Measurements from ENCODE around the gene HHEX. TPM values are rescaled to one million over a fixed set of nuclear protein-coding genes. Genes with fewer than 3 reads are reported as not detected.
"Not testable (repeated sequence)": the region's sequence is repeated elsewhere in the genome, so short reads cannot be mapped to it uniquely, and the experiment has no call there.

HHEX gene
- total RNA-seq, 1 donor from 2014 or later, result 1.2 TPM

DNA sequence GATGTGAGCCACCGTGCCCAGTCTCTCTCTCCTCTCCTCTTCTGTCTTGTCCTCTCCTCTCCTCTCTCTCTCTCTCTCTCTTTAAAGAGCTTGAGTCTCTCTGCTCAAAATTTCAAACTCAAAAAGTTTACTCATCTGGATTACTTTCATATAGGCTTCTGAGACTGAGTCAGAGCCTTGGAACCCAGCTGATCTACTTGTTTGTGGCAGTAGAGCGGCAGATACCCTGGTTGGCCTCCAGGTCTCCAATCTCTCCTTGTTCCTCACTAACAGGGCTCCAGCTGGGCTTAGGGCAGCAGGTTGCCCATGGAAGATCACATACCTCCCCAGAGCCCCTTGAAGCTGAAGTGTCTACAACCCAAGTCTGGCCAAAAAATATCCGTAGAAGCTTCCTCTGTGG lies 51.0 kb downstream of the HHEX start:
- Mint-ChIP-seq H3K36me3 (ENCODE audit: unreplicated experiment) (no peaks in the 10 kb centered on the region), H3K4me1 (ENCODE audit: unreplicated experiment) (no peaks in the 10 kb centered on the region), H3K4me3 (ENCODE audit: unreplicated experiment) (no peak overlapping the region), H3K27ac (ENCODE audit: unreplicated experiment) (no peak overlapping the region), H3K27me3 (ENCODE audit: unreplicated experiment) (peaks cover 42% of the 10 kb centered on the region), H3K9me3 (ENCODE audit: unreplicated experiment) (no peaks in the 10 kb centered on the region)
- DNase-seq (ENCODE audit: extremely low spot score, unreplicated experiment), result no peak
- TF ChIP-seq, protein P1, sequence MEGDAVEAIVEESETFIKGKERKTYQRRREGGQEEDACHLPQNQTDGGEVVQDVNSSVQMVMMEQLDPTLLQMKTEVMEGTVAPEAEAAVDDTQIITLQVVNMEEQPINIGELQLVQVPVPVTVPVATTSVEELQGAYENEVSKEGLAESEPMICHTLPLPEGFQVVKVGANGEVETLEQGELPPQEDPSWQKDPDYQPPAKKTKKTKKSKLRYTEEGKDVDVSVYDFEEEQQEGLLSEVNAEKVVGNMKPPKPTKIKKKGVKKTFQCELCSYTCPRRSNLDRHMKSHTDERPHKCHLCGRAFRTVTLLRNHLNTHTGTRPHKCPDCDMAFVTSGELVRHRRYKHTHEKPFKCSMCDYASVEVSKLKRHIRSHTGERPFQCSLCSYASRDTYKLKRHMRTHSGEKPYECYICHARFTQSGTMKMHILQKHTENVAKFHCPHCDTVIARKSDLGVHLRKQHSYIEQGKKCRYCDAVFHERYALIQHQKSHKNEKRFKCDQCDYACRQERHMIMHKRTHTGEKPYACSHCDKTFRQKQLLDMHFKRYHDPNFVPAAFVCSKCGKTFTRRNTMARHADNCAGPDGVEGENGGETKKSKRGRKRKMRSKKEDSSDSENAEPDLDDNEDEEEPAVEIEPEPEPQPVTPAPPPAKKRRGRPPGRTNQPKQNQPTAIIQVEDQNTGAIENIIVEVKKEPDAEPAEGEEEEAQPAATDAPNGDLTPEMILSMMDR (IDR thresholded peaks at IDR 0.05), result no peak

DNA sequence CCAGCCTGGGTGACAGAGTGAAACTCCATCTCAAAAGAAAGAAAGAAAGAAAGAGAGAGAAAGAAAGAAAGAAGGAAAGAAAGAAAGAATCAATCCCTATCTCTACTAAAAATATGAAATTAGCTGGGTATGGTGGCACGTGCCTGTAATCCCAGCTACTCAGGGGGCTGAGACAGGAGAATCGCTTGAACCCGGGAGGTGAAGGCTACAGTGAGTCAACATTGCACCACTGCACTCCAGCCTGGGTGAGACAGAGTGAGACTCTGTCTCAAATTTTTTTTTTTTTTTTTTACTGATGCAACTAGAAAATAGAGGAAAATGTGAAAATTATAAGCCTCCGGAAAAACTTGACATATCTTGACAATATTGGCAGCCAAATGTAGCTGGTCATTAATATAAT lies 52.0 kb downstream of the HHEX start:
- H3K9me3 Mint-ChIP-seq (ENCODE audit: unreplicated experiment); H3K27ac Mint-ChIP-seq (ENCODE audit: unreplicated experiment); H3K4me1 Mint-ChIP-seq (ENCODE audit: unreplicated experiment); H3K4me3 Mint-ChIP-seq (ENCODE audit: unreplicated experiment); DNase-seq (ENCODE audit: extremely low spot score, unreplicated experiment); H3K36me3 Mint-ChIP-seq (ENCODE audit: unreplicated experiment): not testable (repeated sequence)
- H3K27me3 Mint-ChIP-seq (ENCODE audit: unreplicated experiment), result peaks cover 36% of the 10 kb centered on the region

DNA sequence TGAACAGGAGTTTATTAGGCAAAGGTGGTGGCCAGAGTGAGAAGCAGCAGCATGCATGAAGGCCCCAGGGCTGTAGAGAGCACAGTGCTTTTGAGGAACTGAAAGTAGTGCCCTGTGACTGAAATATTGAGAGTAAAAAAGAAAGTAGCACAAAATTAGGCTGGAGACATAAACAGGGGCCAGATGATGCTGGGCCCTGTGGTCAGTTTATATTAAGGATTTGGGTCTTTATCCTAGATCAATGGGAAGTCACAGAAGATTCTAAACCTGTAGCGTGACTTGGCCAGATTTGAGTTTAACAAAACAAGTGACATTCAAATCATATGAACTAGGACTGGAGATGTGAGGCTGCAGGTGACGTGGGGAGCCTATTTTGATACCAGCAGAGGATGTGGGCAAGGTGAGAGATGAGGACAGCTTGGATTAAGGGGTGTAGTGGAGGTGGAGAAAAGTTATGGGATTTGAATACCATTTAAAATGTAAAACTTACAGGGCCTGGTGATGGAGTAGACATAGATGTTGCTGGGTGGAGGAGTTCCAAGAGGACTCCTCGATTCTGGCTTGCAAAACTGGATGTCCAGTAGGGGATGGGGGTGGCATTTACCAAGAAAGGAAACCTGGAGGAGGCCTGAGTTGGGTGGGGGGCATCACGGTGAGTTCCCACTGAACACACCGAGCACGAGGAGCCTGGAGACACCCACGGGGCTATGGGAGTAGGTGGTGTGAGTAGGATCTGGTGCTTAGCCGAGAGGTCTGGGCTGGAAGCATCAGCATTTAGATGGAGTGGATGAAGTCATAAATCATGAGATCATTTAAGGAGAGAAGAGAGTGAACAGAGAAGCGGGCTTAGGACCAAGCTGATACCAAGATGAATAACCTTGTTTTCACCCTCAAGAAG lies 52.8 kb downstream of the HHEX start:
- H3K27ac Mint-ChIP-seq (ENCODE audit: unreplicated experiment), result no peak overlapping the region
- H3K36me3 Mint-ChIP-seq (ENCODE audit: unreplicated experiment), result no peaks in the 10 kb centered on the region
- DNase-seq (ENCODE audit: extremely low spot score, unreplicated experiment), result no peak
- no peaks in the 10 kb centered on the region for H3K4me1 Mint-ChIP-seq (ENCODE audit: unreplicated experiment)
- TF ChIP-seq, protein P1 (IDR thresholded peaks at IDR 0.05), result no peak
- H3K9me3 Mint-ChIP-seq (ENCODE audit: unreplicated experiment), result no peaks in the 10 kb centered on the region
- H3K27me3 Mint-ChIP-seq (ENCODE audit: unreplicated experiment), result peaks cover 36% of the 10 kb centered on the region
- no peak overlapping the region for H3K4me3 Mint-ChIP-seq (ENCODE audit: unreplicated experiment)

Other genes with a start within 250 kb of the HHEX start
- gene IDE, start 115.9 kb upstream of the HHEX start, total RNA-seq, result 42.4 and 46.1 TPM in 2 replicates
- 9.0 and 9.2 TPM in 2 replicates for gene KIF11, start 96.8 kb upstream of the HHEX start, total RNA-seq
- 7.6 and 8.5 TPM in 2 replicates for gene EXOC6, start 158.6 kb downstream of the HHEX start, total RNA-seq